ENCODE results near the gene DEUP1.

Gene DEUP1

DNA sequence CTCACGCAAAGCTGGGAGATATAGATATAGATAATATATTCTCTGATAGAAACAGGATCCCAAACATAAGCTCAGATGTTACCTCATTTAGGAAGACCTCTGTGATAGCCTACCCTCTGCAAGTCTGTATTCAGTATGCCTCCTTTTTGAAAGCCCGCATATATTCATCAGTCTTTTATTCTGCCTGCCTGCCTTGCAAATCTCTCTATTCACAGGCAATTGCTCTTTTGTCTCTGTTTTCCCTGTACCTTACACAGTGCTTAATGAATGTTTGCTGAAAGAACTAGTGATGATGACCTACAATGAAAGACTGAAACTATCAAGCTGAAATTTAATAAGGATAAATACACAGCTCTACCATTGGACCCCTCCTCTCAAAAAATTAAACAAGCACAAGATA lies 18.4 kb downstream of the DEUP1 start:
- H3K36me3 ChIP-seq (ENCODE audit: low read length), result no peaks in the 10 kb centered on the region
- no peak overlapping the region for H3K9ac ChIP-seq (ENCODE audit: low read length)
- H3K9me2 ChIP-seq (replicated peaks; ENCODE audit: insufficient read depth, low read length), result no peaks in the 10 kb centered on the region
- no peaks in the 10 kb centered on the region for H3K9me3 ChIP-seq (ENCODE audit: insufficient read depth, low read length)
- H3K79me2 ChIP-seq (ENCODE audit: insufficient read depth, low read length), result no peaks in the 10 kb centered on the region
- no peak overlapping the region for H3K4me2 ChIP-seq (ENCODE audit: low read depth, low read length, poor library complexity, severe bottlenecking)
- H4K20me1 ChIP-seq (ENCODE audit: low read depth, low read length), result no peaks in the 10 kb centered on the region
- no peak overlapping the region for H3K4me3 ChIP-seq (ENCODE audit: insufficient read depth, low read length, poor library complexity, severe bottlenecking)
- no peak overlapping the region for H2AFZ ChIP-seq (ENCODE audit: low read depth, low read length, severe bottlenecking)
- no peaks in the 10 kb centered on the region for H3F3A ChIP-seq (ENCODE audit: insufficient read depth)
- H3K27me3 ChIP-seq (ENCODE audit: low read length), result no peaks in the 10 kb centered on the region
- TF ChIP-seq, protein P1, sequence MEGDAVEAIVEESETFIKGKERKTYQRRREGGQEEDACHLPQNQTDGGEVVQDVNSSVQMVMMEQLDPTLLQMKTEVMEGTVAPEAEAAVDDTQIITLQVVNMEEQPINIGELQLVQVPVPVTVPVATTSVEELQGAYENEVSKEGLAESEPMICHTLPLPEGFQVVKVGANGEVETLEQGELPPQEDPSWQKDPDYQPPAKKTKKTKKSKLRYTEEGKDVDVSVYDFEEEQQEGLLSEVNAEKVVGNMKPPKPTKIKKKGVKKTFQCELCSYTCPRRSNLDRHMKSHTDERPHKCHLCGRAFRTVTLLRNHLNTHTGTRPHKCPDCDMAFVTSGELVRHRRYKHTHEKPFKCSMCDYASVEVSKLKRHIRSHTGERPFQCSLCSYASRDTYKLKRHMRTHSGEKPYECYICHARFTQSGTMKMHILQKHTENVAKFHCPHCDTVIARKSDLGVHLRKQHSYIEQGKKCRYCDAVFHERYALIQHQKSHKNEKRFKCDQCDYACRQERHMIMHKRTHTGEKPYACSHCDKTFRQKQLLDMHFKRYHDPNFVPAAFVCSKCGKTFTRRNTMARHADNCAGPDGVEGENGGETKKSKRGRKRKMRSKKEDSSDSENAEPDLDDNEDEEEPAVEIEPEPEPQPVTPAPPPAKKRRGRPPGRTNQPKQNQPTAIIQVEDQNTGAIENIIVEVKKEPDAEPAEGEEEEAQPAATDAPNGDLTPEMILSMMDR (IDR thresholded peaks at IDR 0.05; ENCODE audit: insufficient read depth, low read length, poor library complexity, severe bottlenecking), result no peak
- TF ChIP-seq EZH2phosphoT487 (conservative IDR thresholded peaks at IDR 0.05; ENCODE audit: low read length), result no peak
- no peak overlapping the region for H3K27ac ChIP-seq (ENCODE audit: low read depth, low read length)

- Histone ChIP-seq H3K9ac (ENCODE audit: low read length) (no peak overlapping the region), H3K9me2 (replicated peaks; ENCODE audit: insufficient read depth, low read length) (no peaks in the 10 kb centered on the region), H3K27ac (ENCODE audit: low read depth, low read length) (no peak overlapping the region), H3K4me2 (ENCODE audit: low read depth, low read length, poor library complexity, severe bottlenecking) (no peak overlapping the region), H3F3A (ENCODE audit: insufficient read depth) (no peaks in the 10 kb centered on the region), H2AFZ (ENCODE audit: low read depth, low read length, severe bottlenecking) (no peak overlapping the region), H4K20me1 (ENCODE audit: low read depth, low read length) (no peaks in the 10 kb centered on the region), H3K9me3 (ENCODE audit: insufficient read depth, low read length) (no peaks in the 10 kb centered on the region), H3K79me2 (ENCODE audit: insufficient read depth, low read length) (no peaks in the 10 kb centered on the region), H3K27me3 (ENCODE audit: low read length) (no peaks in the 10 kb centered on the region), H3K4me3 (ENCODE audit: insufficient read depth, low read length, poor library complexity, severe bottlenecking) (no peak overlapping the region), H3K36me3 (ENCODE audit: low read length) (no peaks in the 10 kb centered on the region)
- TF ChIP-seq EZH2phosphoT487 (conservative IDR thresholded peaks at IDR 0.05; ENCODE audit: low read length), result no peak
- TF ChIP-seq, protein P1 (IDR thresholded peaks at IDR 0.05; ENCODE audit: insufficient read depth, low read length, poor library complexity, severe bottlenecking), result no peak
These were observed 20.3 kb downstream of the DEUP1 start for GRCh38 chr11:93350835-93351234.

DNA sequence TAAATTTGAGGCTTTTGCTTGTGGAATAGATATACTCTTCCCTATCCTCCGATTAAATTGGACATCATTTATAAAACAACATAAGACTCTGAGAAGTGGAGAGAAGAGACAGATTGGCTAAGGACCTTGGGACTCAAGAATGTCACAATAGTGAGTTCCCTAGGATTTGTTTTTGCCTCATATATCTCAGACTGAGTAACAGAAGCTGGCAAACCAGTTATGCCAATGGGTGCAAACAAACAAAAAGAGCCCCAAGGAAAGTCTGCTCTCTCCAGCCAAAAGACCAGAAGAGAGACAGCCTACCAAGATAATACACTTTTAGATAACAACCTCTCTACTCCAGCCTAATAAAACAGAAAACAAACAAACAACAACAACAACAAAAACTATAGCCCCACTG lies 28.9 kb downstream of the DEUP1 start:
- Histone ChIP-seq H4K20me1 (ENCODE audit: low read depth, low read length) (no peaks in the 10 kb centered on the region), H3K27me3 (ENCODE audit: low read length) (no peaks in the 10 kb centered on the region), H3K4me3 (ENCODE audit: insufficient read depth, low read length, poor library complexity, severe bottlenecking) (no peak overlapping the region), H3K27ac (ENCODE audit: low read depth, low read length) (no peak overlapping the region), H3F3A (ENCODE audit: insufficient read depth) (no peaks in the 10 kb centered on the region), H3K79me2 (ENCODE audit: insufficient read depth, low read length) (no peaks in the 10 kb centered on the region), H3K9me2 (replicated peaks; ENCODE audit: insufficient read depth, low read length) (no peaks in the 10 kb centered on the region), H2AFZ (ENCODE audit: low read depth, low read length, severe bottlenecking) (no peak overlapping the region), H3K9ac (ENCODE audit: low read length) (no peak overlapping the region), H3K9me3 (ENCODE audit: insufficient read depth, low read length) (no peaks in the 10 kb centered on the region), H3K4me2 (ENCODE audit: low read depth, low read length, poor library complexity, severe bottlenecking) (no peak overlapping the region), H3K36me3 (ENCODE audit: low read length) (no peaks in the 10 kb centered on the region)
- no peak for TF ChIP-seq EZH2phosphoT487 (conservative IDR thresholded peaks at IDR 0.05; ENCODE audit: low read length)
- TF ChIP-seq, protein P1 (IDR thresholded peaks at IDR 0.05; ENCODE audit: insufficient read depth, low read length, poor library complexity, severe bottlenecking), result no peak
